ENCODE data around the gene NT5E.

Gene NT5E

GRCh38 chr6:85436411-85436810, 13.5 kb upstream of the NT5E start:
- Mint-ChIP-seq H3K27ac (no peak overlapping the region), H3K27me3 (ENCODE audit: low read depth) (no peaks in the 10 kb centered on the region), H3K9me3 (peaks cover 4% of the 10 kb centered on the region), H3K4me3 (no peak overlapping the region), H3K36me3 (ENCODE audit: low read depth) (no peaks in the 10 kb centered on the region), H3K4me1 (ENCODE audit: low read depth) (no peaks in the 10 kb centered on the region)

GRCh38 chr6:85436939-85437495, 12.9 kb upstream of the NT5E start:
- Mint-ChIP-seq H3K9me3 (peaks cover 4% of the 10 kb centered on the region), H3K27ac (no peak overlapping the region), H3K4me1 (ENCODE audit: low read depth) (no peaks in the 10 kb centered on the region), H3K36me3 (ENCODE audit: low read depth) (no peaks in the 10 kb centered on the region), H3K4me3 (no peak overlapping the region), H3K27me3 (ENCODE audit: low read depth) (no peaks in the 10 kb centered on the region)

- peaks cover 18% of the 10 kb centered on the region for H3K27me3 Mint-ChIP-seq (ENCODE audit: low read depth)
- H3K27ac Mint-ChIP-seq: no peak overlapping the region
- peaks cover 13% of the 10 kb centered on the region for H3K9me3 Mint-ChIP-seq
- peaks cover 10% of the 10 kb centered on the region for H3K4me1 Mint-ChIP-seq (ENCODE audit: low read depth)
- H3K4me3 Mint-ChIP-seq: no peak overlapping the region
- H3K36me3 Mint-ChIP-seq (ENCODE audit: low read depth): peaks cover 2% of the 10 kb centered on the region
Observed at GRCh38 chr6:85443349-85444117, 6.3 kb upstream of the NT5E start.

GRCh38 chr6:85449388-85449817, 480 bp upstream of the NT5E start:
- Mint-ChIP-seq H3K9me3 (no peaks in the 10 kb centered on the region), H3K27me3 (ENCODE audit: low read depth) (peaks cover 55% of the 10 kb centered on the region), H3K4me3 (peak overlapping the region; percentile 96), H3K36me3 (ENCODE audit: low read depth) (peaks cover 9% of the 10 kb centered on the region), H3K4me1 (ENCODE audit: low read depth) (peaks cover 53% of the 10 kb centered on the region), H3K27ac (peak overlapping the region; percentile 62)

- peak overlapping the region; percentile 38 for H3K27ac Mint-ChIP-seq
- peaks cover 53% of the 10 kb centered on the region for H3K27me3 Mint-ChIP-seq (ENCODE audit: low read depth)
- H3K4me3 Mint-ChIP-seq: peak overlapping the region; percentile 96
- H3K4me1 Mint-ChIP-seq (ENCODE audit: low read depth): peaks cover 68% of the 10 kb centered on the region
- H3K9me3 Mint-ChIP-seq: no peaks in the 10 kb centered on the region
- peaks cover 13% of the 10 kb centered on the region for H3K36me3 Mint-ChIP-seq (ENCODE audit: low read depth)
Observed at GRCh38 chr6:85451565-85452306, 1.9 kb downstream of the NT5E start.

GRCh38 chr6:85452441-85452881, 2.6 kb downstream of the NT5E start:
- peaks cover 74% of the 10 kb centered on the region for H3K4me1 Mint-ChIP-seq (ENCODE audit: low read depth)
- no peak overlapping the region for H3K27ac Mint-ChIP-seq

GRCh38 chr6:85453052-85453451, 3.2 kb downstream of the NT5E start:
- Mint-ChIP-seq H3K4me3 (no peak overlapping the region), H3K4me1 (ENCODE audit: low read depth) (peaks cover 74% of the 10 kb centered on the region), H3K36me3 (ENCODE audit: low read depth) (peaks cover 15% of the 10 kb centered on the region), H3K9me3 (no peaks in the 10 kb centered on the region), H3K27ac (no peak overlapping the region), H3K27me3 (ENCODE audit: low read depth) (peaks cover 46% of the 10 kb centered on the region)

More at GRCh38 chr6:85452441-85452881, 2.6 kb downstream of the NT5E start:
- Mint-ChIP-seq H3K9me3 (no peaks in the 10 kb centered on the region), H3K4me3 (peak overlapping the region; percentile 40), H3K36me3 (ENCODE audit: low read depth) (peaks cover 15% of the 10 kb centered on the region), H3K27me3 (ENCODE audit: low read depth) (peaks cover 52% of the 10 kb centered on the region)

GRCh38 chr6:85453490-85453889, 3.6 kb downstream of the NT5E start:
- H3K9me3 Mint-ChIP-seq: no peaks in the 10 kb centered on the region
- H3K4me1 Mint-ChIP-seq (ENCODE audit: low read depth): peaks cover 74% of the 10 kb centered on the region
- peaks cover 42% of the 10 kb centered on the region for H3K27me3 Mint-ChIP-seq (ENCODE audit: low read depth)
- no peak overlapping the region for H3K4me3 Mint-ChIP-seq
- H3K27ac Mint-ChIP-seq: no peak overlapping the region
- H3K36me3 Mint-ChIP-seq (ENCODE audit: low read depth): peaks cover 15% of the 10 kb centered on the region

GRCh38 chr6:85455471-85456026, 5.7 kb downstream of the NT5E start:
- no peaks in the 10 kb centered on the region for H3K9me3 Mint-ChIP-seq
- H3K27me3 Mint-ChIP-seq (ENCODE audit: low read depth): peaks cover 26% of the 10 kb centered on the region
- peaks cover 15% of the 10 kb centered on the region for H3K36me3 Mint-ChIP-seq (ENCODE audit: low read depth)
- H3K4me1 Mint-ChIP-seq (ENCODE audit: low read depth): peaks cover 75% of the 10 kb centered on the region
- no peak overlapping the region for H3K4me3 Mint-ChIP-seq
- H3K27ac Mint-ChIP-seq: no peak overlapping the region

GRCh38 chr6:85456782-85457181, 6.9 kb downstream of the NT5E start:
- H3K4me1 Mint-ChIP-seq (ENCODE audit: low read depth): peaks cover 77% of the 10 kb centered on the region
- H3K27ac Mint-ChIP-seq: no peak overlapping the region
- H3K27me3 Mint-ChIP-seq (ENCODE audit: low read depth): peaks cover 15% of the 10 kb centered on the region
- H3K4me3 Mint-ChIP-seq: no peak overlapping the region
- peaks cover 13% of the 10 kb centered on the region for H3K36me3 Mint-ChIP-seq (ENCODE audit: low read depth)
- no peaks in the 10 kb centered on the region for H3K9me3 Mint-ChIP-seq

- H3K9me3 Mint-ChIP-seq: no peaks in the 10 kb centered on the region
- no peak overlapping the region for H3K27ac Mint-ChIP-seq
- peaks cover 8% of the 10 kb centered on the region for H3K36me3 Mint-ChIP-seq (ENCODE audit: low read depth)
- H3K27me3 Mint-ChIP-seq (ENCODE audit: low read depth): peaks cover 11% of the 10 kb centered on the region
- peak overlapping the region; percentile 6 for H3K4me3 Mint-ChIP-seq
- peaks cover 79% of the 10 kb centered on the region for H3K4me1 Mint-ChIP-seq (ENCODE audit: low read depth)
Observed at GRCh38 chr6:85458184-85458583, 8.3 kb downstream of the NT5E start.

- Mint-ChIP-seq H3K9me3 (no peaks in the 10 kb centered on the region), H3K27me3 (ENCODE audit: low read depth) (peaks cover 10% of the 10 kb centered on the region), H3K36me3 (ENCODE audit: low read depth) (peaks cover 8% of the 10 kb centered on the region), H3K4me1 (ENCODE audit: low read depth) (peaks cover 78% of the 10 kb centered on the region), H3K4me3 (no peak overlapping the region), H3K27ac (peak overlapping the region; percentile 24)
Observed at GRCh38 chr6:85458782-85459181, 8.9 kb downstream of the NT5E start.

GRCh38 chr6:85459224-85459901, 9.5 kb downstream of the NT5E start:
- Mint-ChIP-seq H3K36me3 (ENCODE audit: low read depth) (peaks cover 8% of the 10 kb centered on the region), H3K4me3 (peak overlapping the region; percentile 5), H3K4me1 (ENCODE audit: low read depth) (peaks cover 77% of the 10 kb centered on the region), H3K27ac (peak overlapping the region; percentile 75), H3K27me3 (ENCODE audit: low read depth) (peaks cover 5% of the 10 kb centered on the region), H3K9me3 (no peaks in the 10 kb centered on the region)

All from T-helper 1 cell treated with Interleukin-12 subunit alpha and Interleukin-12 subunit beta and Interleukin-4 antibody, amounts not matched to agents 30 μg/mL and 1 μg/mL, for 36 hours (primary cell).